ENCODE data around the gene BMPR1A. TPM values are rescaled to one million over a fixed set of nuclear protein-coding genes. Genes with fewer than 3 reads are reported as not detected.
"Not testable (repeated sequence)": the region's sequence is repeated elsewhere in the genome, so short reads cannot be mapped to it uniquely, and the experiment has no call there.

Gene BMPR1A
- polyA plus RNA-seq, 1 donor (not counting 4 experiments of a cell fraction or from before 2014, with no cell fraction given), result 22.2 TPM

GRCh38 chr10:86979296-86979818 lies 222.9 kb downstream of the BMPR1A start:
- DNase-seq (ENCODE audit: low read depth, low spot score) (no peak), FAIRE-seq (no peak)
- no peak overlapping the region for H2AFZ ChIP-seq (ENCODE audit: control insufficient read depth, low read length)
- no peaks in the 10 kb centered on the region for H3K79me2 ChIP-seq (ENCODE audit: control insufficient read depth, insufficient read depth, low read length)
- H3K4me3 ChIP-seq (ENCODE audit: control insufficient read depth in 2 of 3, extremely low read depth in 1 of 3, insufficient read depth in 2 of 3, low read depth in 1 of 3, low read length in 3 of 3), result no peak overlapping the region
- no peak overlapping the region for H3K9ac ChIP-seq (ENCODE audit: control insufficient read depth, extremely low read depth, insufficient read depth, low read length)
- no peaks in the 10 kb centered on the region for H3K36me3 ChIP-seq (ENCODE audit: control insufficient read depth in 2 of 2, extremely low read depth in 1 of 2, insufficient read depth in 2 of 2, low read length in 2 of 2)
- no peak overlapping the region for H3K4me2 ChIP-seq (ENCODE audit: control insufficient read depth, extremely low read depth, insufficient read depth, low read depth, low read length)
- H3K27me3 ChIP-seq (ENCODE audit: control insufficient read depth, extremely low read depth, insufficient read depth, low read length), result no peaks in the 10 kb centered on the region
- H3K4me1 ChIP-seq (ENCODE audit: control insufficient read depth, extremely low read depth, insufficient read depth, low read length), result peaks cover 19% of the 10 kb centered on the region
- TF ChIP-seq CTCF (optimal IDR thresholded peaks at IDR 0.05 in 1 of 3, IDR thresholded peaks at IDR 0.05 in 1 of 3, conservative IDR thresholded peaks at IDR 0.05 in 1 of 3; ENCODE audit: extremely low read depth in 1 of 3, insufficient read depth in 2 of 3, low read length in 3 of 3) (no peak), EZH2 (IDR thresholded peaks at IDR 0.05; ENCODE audit: low read length) (no peak)
- no peaks in the 10 kb centered on the region for H3K9me1 ChIP-seq (ENCODE audit: control insufficient read depth, extremely low read depth, insufficient read depth, low read length)
- H4K20me1 ChIP-seq (ENCODE audit: control insufficient read depth, extremely low read depth, insufficient read depth, low read length), result no peaks in the 10 kb centered on the region
- H3K27ac ChIP-seq (ENCODE audit: control insufficient read depth, insufficient read depth, low read length), result no peak overlapping the region
- no peaks in the 10 kb centered on the region for H3K9me3 ChIP-seq (ENCODE audit: control insufficient read depth, low read depth, low read length)
- dilution Hi-C loops (cut with MboI; ENCODE audit: extremely low pct_ligation_motif_present, low sequenced_read_pairs), result no loop called here

- Histone ChIP-seq H3K9me1 (ENCODE audit: control insufficient read depth, extremely low read depth, insufficient read depth, low read length) (no peaks in the 10 kb centered on the region), H2AFZ (ENCODE audit: control insufficient read depth, low read length) (no peak overlapping the region), H3K27ac (ENCODE audit: control insufficient read depth, insufficient read depth, low read length) (no peak overlapping the region), H3K4me1 (ENCODE audit: control insufficient read depth, extremely low read depth, insufficient read depth, low read length) (peaks cover 12% of the 10 kb centered on the region), H3K79me2 (ENCODE audit: control insufficient read depth, insufficient read depth, low read length) (no peaks in the 10 kb centered on the region), H3K9me3 (ENCODE audit: control insufficient read depth, low read depth, low read length) (no peaks in the 10 kb centered on the region), H3K4me3 (ENCODE audit: control insufficient read depth in 2 of 3, extremely low read depth in 1 of 3, insufficient read depth in 2 of 3, low read depth in 1 of 3, low read length in 3 of 3) (no peak overlapping the region), H3K36me3 (ENCODE audit: control insufficient read depth in 2 of 2, extremely low read depth in 1 of 2, insufficient read depth in 2 of 2, low read length in 2 of 2) (no peaks in the 10 kb centered on the region), H3K27me3 (ENCODE audit: control insufficient read depth, extremely low read depth, insufficient read depth, low read length) (no peaks in the 10 kb centered on the region), H3K4me2 (ENCODE audit: control insufficient read depth, extremely low read depth, insufficient read depth, low read depth, low read length) (no peak overlapping the region), H4K20me1 (ENCODE audit: control insufficient read depth, extremely low read depth, insufficient read depth, low read length) (no peaks in the 10 kb centered on the region), H3K9ac (ENCODE audit: control insufficient read depth, extremely low read depth, insufficient read depth, low read length) (no peak overlapping the region)
- TF ChIP-seq CTCF (optimal IDR thresholded peaks at IDR 0.05 in 1 of 3, IDR thresholded peaks at IDR 0.05 in 1 of 3, conservative IDR thresholded peaks at IDR 0.05 in 1 of 3; ENCODE audit: extremely low read depth in 1 of 3, insufficient read depth in 2 of 3, low read length in 3 of 3) (no peak), EZH2 (IDR thresholded peaks at IDR 0.05; ENCODE audit: low read length) (no peak)
- FAIRE-seq (no peak), DNase-seq (ENCODE audit: low read depth, low spot score) (no peak)
- dilution Hi-C loops (cut with MboI; ENCODE audit: extremely low pct_ligation_motif_present, low sequenced_read_pairs), result no loop called here
These were observed 223.6 kb downstream of the BMPR1A start for GRCh38 chr10:86979977-86980448.

DNA sequence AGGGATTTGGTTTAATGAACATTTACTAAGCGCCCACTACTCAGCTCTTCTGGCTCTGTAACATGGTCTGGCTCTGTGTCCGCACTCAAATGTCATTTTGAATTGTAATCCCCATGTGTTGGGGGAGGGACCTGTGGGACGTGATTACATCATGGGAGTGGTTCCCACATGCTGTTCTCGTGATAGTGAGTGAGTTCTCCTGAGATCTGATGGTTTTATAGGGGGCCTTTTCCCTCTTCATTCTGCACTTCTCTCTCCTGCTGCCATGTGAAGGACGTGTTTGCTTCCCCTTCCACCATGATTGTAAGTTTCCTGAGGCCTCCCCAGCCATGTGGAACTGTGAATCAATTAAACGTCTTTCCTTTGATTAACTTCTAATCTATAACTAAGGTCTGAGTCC lies 224.6 kb downstream of the BMPR1A start:
- H3K4me2 ChIP-seq (ENCODE audit: control insufficient read depth, extremely low read depth, insufficient read depth, low read depth, low read length); H3K27ac ChIP-seq (ENCODE audit: control insufficient read depth, insufficient read depth, low read length); FAIRE-seq; H3K9me3 ChIP-seq (ENCODE audit: control insufficient read depth, low read depth, low read length); H3K9ac ChIP-seq (ENCODE audit: control insufficient read depth, extremely low read depth, insufficient read depth, low read length); H3K79me2 ChIP-seq (ENCODE audit: control insufficient read depth, insufficient read depth, low read length); H3K27me3 ChIP-seq (ENCODE audit: control insufficient read depth, extremely low read depth, insufficient read depth, low read length); H2AFZ ChIP-seq (ENCODE audit: control insufficient read depth, low read length); H4K20me1 ChIP-seq (ENCODE audit: control insufficient read depth, extremely low read depth, insufficient read depth, low read length); H3K4me3 ChIP-seq (ENCODE audit: control insufficient read depth in 2 of 3, extremely low read depth in 1 of 3, insufficient read depth in 2 of 3, low read depth in 1 of 3, low read length in 3 of 3); H3K9me1 ChIP-seq (ENCODE audit: control insufficient read depth, extremely low read depth, insufficient read depth, low read length); H3K36me3 ChIP-seq (ENCODE audit: control insufficient read depth in 2 of 2, extremely low read depth in 1 of 2, insufficient read depth in 2 of 2, low read length in 2 of 2); dilution Hi-C loops (cut with MboI; ENCODE audit: extremely low pct_ligation_motif_present, low sequenced_read_pairs); DNase-seq (ENCODE audit: low read depth, low spot score): not testable (repeated sequence)
- peaks cover 12% of the 10 kb centered on the region for H3K4me1 ChIP-seq (ENCODE audit: control insufficient read depth, extremely low read depth, insufficient read depth, low read length)
